Left ventricle myocardium superior (tissue), 1 donor: ENCODE data around the gene TWIST1. TPM values are rescaled to one million over a fixed set of nuclear protein-coding genes. Genes with fewer than 3 reads are reported as not detected.
A peak's percentile ranks its signal among the peaks of the same experiment; 100 is the strongest.

Experiments
- ATAC-seq: fragments of 200-7000 bp; cut with Tn5 transposase; one replicate; pipeline ENCODE4 v1.9.1; 2020; ENCODE audit warnings: mild to moderate bottlenecking, moderate library complexity
- DNase-seq: peaks from one replicate; pipeline ENCODE4 v3.0.0-alpha.2; 2020
- intact Hi-C: fragments of 100-400 bp; cut with micrococcal nuclease; formaldehyde crosslinking; loops from one replicate; pipeline ENCODE4 v1.11.0; 2022
- long read RNA-seq: library from polyadenylated mRNA; unstranded; transcript quantifications from one replicate; pipeline ENCODE4 v2.0.0, GENCODE V29; 2021
- total RNA-seq: library from RNA; stranded (reverse); fragmentation: NEBNext Ultra II Directional; extraction: Animal tissue kit (Norgen Biotek cat#: 25700); gene quantifications from one replicate; pipeline ENCODE4 v1.2.1, GENCODE V29; 2021
- donor health status: DM: no; HTN: yes; CAD: no; lungs with severe emphysema.

Gene TWIST1
- total RNA-seq = 1.3 TPM
- long read RNA-seq, partial matches to known transcripts = 0 of 3 reads
- long read RNA-seq, other reads (novel, unspliced or antisense) = 0 of 3 reads

DNA sequence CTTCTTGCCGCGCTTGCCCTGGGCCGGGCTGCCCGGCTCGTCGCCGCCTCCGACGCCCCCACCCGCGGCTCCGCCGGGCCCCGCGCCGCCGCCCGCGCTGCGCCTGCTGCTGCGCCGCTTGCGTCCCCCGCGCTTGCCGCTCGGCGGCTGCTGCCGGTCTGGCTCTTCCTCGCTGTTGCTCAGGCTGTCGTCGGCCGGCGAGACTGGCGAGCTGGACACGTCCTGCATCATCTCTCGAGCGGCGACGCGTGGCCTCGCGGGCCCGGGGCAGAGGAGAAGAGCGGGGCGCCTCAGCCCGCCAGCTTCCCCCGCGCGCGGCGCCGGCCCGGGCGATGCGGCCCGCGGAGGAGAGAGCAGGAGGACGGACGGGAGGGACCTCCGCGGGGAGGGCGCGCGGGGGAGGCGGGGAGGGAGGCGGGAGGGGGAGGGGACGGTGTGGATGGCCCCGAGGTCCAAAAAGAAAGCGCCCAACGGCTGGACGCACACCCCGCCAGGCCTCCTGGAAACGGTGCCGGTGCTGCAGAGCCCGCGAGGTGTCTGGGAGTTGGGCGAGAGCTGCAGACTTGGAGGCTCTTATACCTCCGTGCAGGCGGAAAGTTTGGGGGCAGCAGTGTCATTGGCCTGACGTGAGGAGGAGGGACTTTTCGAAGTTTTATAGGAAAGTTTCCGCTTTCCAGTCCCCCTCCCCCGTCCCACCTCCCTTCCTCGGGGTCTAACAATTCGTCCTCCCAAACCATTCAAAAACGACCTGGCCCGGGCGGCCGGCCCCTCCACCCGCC lies at the start of gene TWIST1:
Gene TWIST1, minus strand, starts transcription at position 546 of the 779 bp plus-strand sequence. Its CDS starts 315 bp downstream, at position 231.
- peak; percentile 75 for DNase-seq
- intact Hi-C loops = no loop called here
- ATAC-seq = peak; percentile 92

GRCh38 chr7:19161671-19162070 lies 44.2 kb upstream of the TWIST1 start:
- intact Hi-C loops = no loop called here
- DNase-seq = no peak
- no peak for ATAC-seq

DNA sequence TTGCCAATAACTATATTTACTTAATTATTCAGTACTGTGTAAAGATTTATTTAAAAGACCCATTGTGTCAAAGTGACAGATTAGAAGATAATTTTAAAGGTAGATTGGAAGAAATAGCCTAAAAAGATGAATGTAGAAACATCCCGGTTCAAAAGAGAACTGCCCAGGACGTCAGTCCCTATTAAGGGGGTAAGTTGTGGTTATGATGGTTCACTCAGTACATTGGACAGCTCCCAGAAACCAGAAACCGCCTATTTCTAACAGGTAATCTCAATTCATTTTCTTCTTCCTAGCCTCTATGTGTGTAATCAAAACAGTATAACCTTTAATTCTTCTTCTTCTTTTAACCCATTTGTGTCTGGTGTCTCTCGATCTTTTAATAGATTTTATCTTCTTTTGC lies 29.3 kb upstream of the TWIST1 start:
- ATAC-seq (no peak), DNase-seq (no peak)
- intact Hi-C loops = no loop called here

- intact Hi-C loops = no loop called here
- no peak for DNase-seq
- ATAC-seq = no peak
Observed at GRCh38 chr7:19145434-19146115, 28.1 kb upstream of the TWIST1 start.

- intact Hi-C loops = no loop called here
- DNase-seq = no peak
- ATAC-seq = no peak
Observed at GRCh38 chr7:19144661-19145433, 27.4 kb upstream of the TWIST1 start, which contains the start of gene FERD3L. TSS of gene FERD3L (minus strand) at chr7:19145421. CDS start at chr7:19145362, 59 bp downstream.

DNA sequence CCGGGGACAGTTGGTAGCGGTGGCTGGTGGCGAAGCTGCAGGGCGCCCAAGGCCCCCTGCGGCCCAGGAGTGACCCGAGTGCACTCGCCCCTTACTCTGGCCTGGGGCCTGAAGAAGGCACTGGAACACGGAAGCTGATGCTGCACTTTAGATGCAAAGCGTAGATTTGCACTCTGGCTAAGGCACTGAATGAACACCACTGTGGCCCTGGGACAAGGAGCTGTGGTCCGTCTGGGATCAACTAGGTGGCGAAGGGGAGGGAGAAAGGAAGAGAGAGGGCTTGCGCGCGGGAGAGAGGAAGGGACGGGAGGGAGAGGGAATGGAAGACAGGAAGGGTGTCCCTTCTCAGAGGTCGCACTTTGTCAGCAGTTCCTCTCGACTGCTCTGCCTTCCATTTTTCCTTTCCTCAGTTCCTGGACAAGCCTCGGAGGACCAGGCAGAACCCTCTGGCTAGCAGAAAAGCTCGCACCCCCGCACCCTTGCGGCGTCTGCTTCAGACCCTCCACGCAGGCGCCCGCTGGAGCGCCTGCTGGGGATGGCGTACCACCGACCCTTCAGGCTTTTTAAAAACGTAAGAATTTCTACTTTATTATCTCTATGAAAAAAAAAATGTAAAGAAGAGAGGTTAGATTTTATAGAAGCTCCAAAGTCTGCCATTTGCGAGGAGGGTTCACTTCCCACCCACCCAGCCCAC lies 26.6 kb upstream of the TWIST1 start:
- DNase-seq = no peak
- intact Hi-C loops = no loop called here
- no peak for ATAC-seq

- ATAC-seq = no peak
- intact Hi-C loops = no loop called here
- DNase-seq = no peak
Observed at GRCh38 chr7:19139706-19140327, 22.4 kb upstream of the TWIST1 start.

- DNase-seq = no peak
- no peak for ATAC-seq
- intact Hi-C loops = no loop called here
Observed at GRCh38 chr7:19133886-19134285, 16.4 kb upstream of the TWIST1 start.

GRCh38 chr7:19133390-19133789 lies 16.0 kb upstream of the TWIST1 start:
- intact Hi-C loops = no loop called here
- no peak for ATAC-seq

DNA sequence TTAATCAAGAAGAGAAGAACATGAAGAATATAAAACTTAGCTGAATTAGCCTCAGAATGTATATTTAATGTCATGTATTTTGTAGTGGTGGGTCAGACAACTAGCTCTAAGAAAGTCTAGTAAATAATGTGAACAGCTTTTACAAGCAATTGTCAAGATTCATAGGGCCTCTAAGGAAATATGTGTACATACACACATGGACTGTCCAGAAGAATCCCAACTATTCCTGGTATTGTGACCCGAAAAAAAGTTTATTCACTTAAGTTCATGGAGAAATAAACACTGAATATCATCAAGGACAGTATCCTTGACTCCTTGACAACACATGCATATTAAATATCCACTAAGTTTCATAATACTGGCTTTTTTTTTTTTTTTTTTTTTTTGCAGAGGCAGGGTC lies 11.4 kb upstream of the TWIST1 start:
- ATAC-seq (no peak), DNase-seq (no peak)
- intact Hi-C loops = no loop called here

More at GRCh38 chr7:19133390-19133789, 16.0 kb upstream of the TWIST1 start:
- no peak for DNase-seq

GRCh38 chr7:19121977-19122588 lies 4.6 kb upstream of the TWIST1 start:
- intact Hi-C loops = no loop called here
- no peak for DNase-seq
- no peak for ATAC-seq

- no peak for DNase-seq
- intact Hi-C loops = no loop called here
Observed at GRCh38 chr7:19119870-19120486, 2.5 kb upstream of the TWIST1 start.

DNA sequence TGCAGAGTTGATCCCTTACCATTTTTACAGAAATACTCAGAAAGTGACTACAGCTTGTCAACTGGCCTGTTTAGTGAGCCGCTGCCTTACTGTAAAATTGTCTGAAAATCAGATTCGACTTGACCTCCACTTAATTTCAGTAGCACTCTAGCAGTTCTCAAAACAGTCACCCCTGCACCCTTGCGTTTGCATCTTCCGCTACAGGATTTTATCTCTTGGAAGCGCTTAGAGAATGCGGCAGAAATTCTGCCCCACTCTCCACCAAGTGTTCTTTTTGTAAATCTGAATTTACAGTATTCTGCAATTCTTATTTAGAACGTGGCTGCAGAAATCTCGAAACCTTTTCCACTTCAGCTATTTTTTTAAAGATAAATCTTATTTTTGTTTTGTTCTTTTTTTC lies 1.9 kb upstream of the TWIST1 start:
- no peak for ATAC-seq
- intact Hi-C loops = no loop called here
- DNase-seq = no peak

More at GRCh38 chr7:19119870-19120486, 2.5 kb upstream of the TWIST1 start:
- no peak for ATAC-seq

DNA sequence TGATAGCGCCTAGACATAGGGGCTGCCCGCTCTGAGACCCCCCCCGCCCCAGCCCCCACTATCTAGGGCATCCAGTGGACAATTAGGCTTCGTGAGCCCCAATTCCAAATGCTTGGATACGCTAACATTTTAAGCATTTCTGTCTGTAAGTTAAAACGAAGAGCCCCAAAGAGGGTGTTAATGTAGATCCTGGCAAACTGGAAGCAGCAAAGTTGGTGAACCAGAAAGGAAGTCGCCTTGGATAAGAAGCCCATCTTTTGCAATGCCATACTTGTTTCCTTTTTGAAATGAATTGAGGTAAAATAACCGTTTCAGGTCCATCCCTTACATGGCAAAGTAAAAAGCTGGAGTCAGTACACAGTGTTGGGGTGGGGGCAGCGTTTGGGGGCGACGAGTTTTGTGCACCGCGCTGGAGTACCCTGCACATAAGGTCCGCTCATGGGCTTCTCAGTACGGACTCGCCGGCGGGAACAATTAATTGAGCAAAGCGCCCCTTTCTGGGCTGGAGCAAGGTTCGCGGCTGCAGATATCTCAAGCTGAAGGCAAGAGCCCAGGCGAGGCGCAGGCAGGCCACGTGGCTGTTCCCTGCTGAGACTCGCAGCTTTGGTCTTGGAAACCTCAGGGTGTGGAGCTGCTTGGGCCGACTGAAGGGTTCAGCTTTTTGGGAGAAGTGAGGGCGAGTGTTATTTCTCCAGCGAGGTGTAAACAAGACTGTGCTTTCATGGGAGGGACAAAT lies 1.4 kb upstream of the TWIST1 start:
- intact Hi-C loops = no loop called here
- ATAC-seq = no peak
- DNase-seq = no peak

DNA sequence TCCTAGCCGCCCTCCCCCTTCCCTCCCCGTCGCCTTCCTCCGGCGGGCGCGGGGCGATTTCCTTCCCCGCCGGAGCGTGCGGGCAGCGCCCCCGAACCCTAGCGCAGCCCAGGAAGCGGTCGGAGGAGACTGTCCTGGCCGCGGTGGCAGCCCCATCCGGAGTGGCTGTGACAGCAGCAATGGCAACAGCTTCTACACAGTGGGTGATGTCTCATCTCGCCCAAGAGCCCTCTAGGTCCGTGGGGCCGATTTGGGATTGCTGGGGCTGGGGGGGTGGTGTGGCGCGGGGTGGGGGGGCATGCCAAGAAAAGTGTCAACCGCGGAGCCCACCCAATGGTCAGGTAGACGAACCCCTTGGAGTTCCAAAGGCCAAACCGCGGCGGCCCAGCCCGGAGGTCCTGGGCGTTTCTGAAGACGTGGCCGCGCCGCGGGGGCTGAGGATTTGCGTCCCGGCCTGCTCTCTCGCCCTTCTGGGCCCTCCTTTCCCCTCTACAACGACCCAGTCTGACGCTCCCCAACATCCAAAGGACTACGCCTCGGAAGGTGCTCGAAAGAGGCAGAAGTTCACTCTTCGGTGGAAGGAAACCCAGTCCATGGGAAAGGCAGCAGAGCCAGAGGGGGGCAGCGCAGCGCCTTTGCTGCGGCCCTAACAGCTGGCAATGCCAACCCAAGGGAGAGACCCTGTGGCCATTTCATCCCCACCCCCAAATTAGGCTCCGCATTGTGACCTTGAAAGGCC lies 603 bp upstream of the TWIST1 start:
- DNase-seq (no peak), ATAC-seq (peak; percentile 13)
- intact Hi-C loops = no loop called here
